Muscle of back (tissue), 11 donors: Measurements from ENCODE around the gene BCAS4. TPM values are rescaled to one million over a fixed set of nuclear protein-coding genes. Genes with fewer than 3 reads are reported as not detected.
"Not testable (repeated sequence)": the region's sequence is repeated elsewhere in the genome, so short reads cannot be mapped to it uniquely, and the experiment has no call there.

Source experiments
- DNase-seq, 3 donors: peaks; one replicate each; pipeline versions ENCODE4 v3.0.0 to v3.0.0-alpha.2; 2013
- polyA plus RNA-seq, 10 donors: library from polyadenylated mRNA; unstranded; fragments of 120-200 nt; gene quantifications; one replicate each; pipeline ENCODE4 v1.2.1, GENCODE V29; 2013; ENCODE audit not compliant: insufficient read length in 10 of 10

The BCAS4 gene
- polyA plus RNA-seq, 10 donors: 1.1 to 4.4 (median 3.1) TPM

- no peak for DNase-seq
Observed at GRCh38 chr20:50797142-50797541, 2.3 kb downstream of the BCAS4 start.

- DNase-seq: no peak
Observed at GRCh38 chr20:50798650-50799049, 3.8 kb downstream of the BCAS4 start.

GRCh38 chr20:50799176-50799889, 4.5 kb downstream of the BCAS4 start:
- DNase-seq: no peak

GRCh38 chr20:50799890-50800550, 5.2 kb downstream of the BCAS4 start:
- no peak for DNase-seq

- not testable (repeated sequence) for DNase-seq
Observed at GRCh38 chr20:50800986-50801746, 6.3 kb downstream of the BCAS4 start.

GRCh38 chr20:50801747-50802125, 6.9 kb downstream of the BCAS4 start:
- no peak for DNase-seq

- no peak for DNase-seq
Observed at GRCh38 chr20:50802289-50802688, 7.4 kb downstream of the BCAS4 start.

- no peak for DNase-seq
Observed at GRCh38 chr20:50804437-50805348, 9.8 kb downstream of the BCAS4 start.

GRCh38 chr20:50805349-50805684, 10.5 kb downstream of the BCAS4 start:
- no peak for DNase-seq

- DNase-seq: no peak
Observed at GRCh38 chr20:50806126-50806768, 11.4 kb downstream of the BCAS4 start.

GRCh38 chr20:50810063-50810462, 15.2 kb downstream of the BCAS4 start:
- DNase-seq: no peak

- no peak for DNase-seq
Observed at GRCh38 chr20:50810842-50811241, 16.0 kb downstream of the BCAS4 start.

GRCh38 chr20:50813101-50813643, 18.3 kb downstream of the BCAS4 start:
- no peak for DNase-seq

- DNase-seq: no peak
Observed at GRCh38 chr20:50813801-50814200, 18.9 kb downstream of the BCAS4 start.

- no peak for DNase-seq
Observed at GRCh38 chr20:50814438-50815161, 19.7 kb downstream of the BCAS4 start.

GRCh38 chr20:50815162-50815989, 20.5 kb downstream of the BCAS4 start:
- no peak for DNase-seq

GRCh38 chr20:50817776-50818172, 22.9 kb downstream of the BCAS4 start:
- no peak for DNase-seq

GRCh38 chr20:50819349-50819748, 24.5 kb downstream of the BCAS4 start:
- DNase-seq: no peak

- DNase-seq: no peak
Observed at GRCh38 chr20:50820515-50821256, 25.8 kb downstream of the BCAS4 start.
